ENCODE data around the gene FSTL5.

Gene FSTL5

GRCh38 chr4:161505141-161505540, 658.7 kb downstream of the FSTL5 start:
- no peak for DNase-seq
- no peak overlapping the region for H3K4me2 ChIP-seq (ENCODE audit: low read depth, low read length)
- H3K9ac ChIP-seq (ENCODE audit: low read length), result no peak overlapping the region
- TF ChIP-seq EZH2phosphoT487 (IDR thresholded peaks at IDR 0.05; ENCODE audit: low read length), result no peak
- TF ChIP-seq EZH2 (optimal IDR thresholded peaks at IDR 0.05; ENCODE audit: low read depth, low read length), result no peak
- TF ChIP-seq CTCF (IDR thresholded peaks at IDR 0.05; ENCODE audit: low read length), result no peak
- no peak overlapping the region for H3K27ac ChIP-seq (ENCODE audit: low read length)
- no peaks in the 10 kb centered on the region for H3K9me2 ChIP-seq (replicated peaks; ENCODE audit: insufficient read depth, low read length)
- no peaks in the 10 kb centered on the region for H3K36me3 ChIP-seq (replicated peaks; ENCODE audit: insufficient read depth, low read length)
- H3K79me2 ChIP-seq (ENCODE audit: low read length), result no peaks in the 10 kb centered on the region
- no peaks in the 10 kb centered on the region for H3K27me3 ChIP-seq (replicated peaks; ENCODE audit: insufficient read depth, low read length)
- no peaks in the 10 kb centered on the region for H3F3A ChIP-seq (ENCODE audit: insufficient read depth, low read length)
- H3K4me3 ChIP-seq (ENCODE audit: low read length), result no peak overlapping the region
- no peaks in the 10 kb centered on the region for H3K4me1 ChIP-seq (ENCODE audit: low read length)
- H4K20me1 ChIP-seq (ENCODE audit: insufficient read depth, low read length), result no peaks in the 10 kb centered on the region
- H2AFZ ChIP-seq (ENCODE audit: low read length), result no peak overlapping the region
- no peaks in the 10 kb centered on the region for H3K9me3 ChIP-seq (replicated peaks; ENCODE audit: insufficient read depth, low read length)

GRCh38 chr4:161498155-161498554, 665.6 kb downstream of the FSTL5 start:
- no peak overlapping the region for H2AFZ ChIP-seq (ENCODE audit: low read length)

GRCh38 chr4:161486461-161486860, 677.3 kb downstream of the FSTL5 start:
- no peak for DNase-seq
- H3F3A ChIP-seq (ENCODE audit: insufficient read depth, low read length), result no peaks in the 10 kb centered on the region
- no peaks in the 10 kb centered on the region for H3K27me3 ChIP-seq (replicated peaks; ENCODE audit: insufficient read depth, low read length)
- no peaks in the 10 kb centered on the region for H3K9me3 ChIP-seq (replicated peaks; ENCODE audit: insufficient read depth, low read length)
- no peaks in the 10 kb centered on the region for H3K36me3 ChIP-seq (replicated peaks; ENCODE audit: insufficient read depth, low read length)
- TF ChIP-seq EZH2phosphoT487 (IDR thresholded peaks at IDR 0.05; ENCODE audit: low read length) (no peak), CTCF (IDR thresholded peaks at IDR 0.05; ENCODE audit: low read length) (no peak), EZH2 (optimal IDR thresholded peaks at IDR 0.05; ENCODE audit: low read depth, low read length) (no peak)
- H2AFZ ChIP-seq (ENCODE audit: low read length), result no peak overlapping the region
- no peak overlapping the region for H3K27ac ChIP-seq (ENCODE audit: low read length)
- H3K79me2 ChIP-seq (ENCODE audit: low read length), result no peaks in the 10 kb centered on the region
- no peak overlapping the region for H3K9ac ChIP-seq (ENCODE audit: low read length)
- H3K9me2 ChIP-seq (replicated peaks; ENCODE audit: insufficient read depth, low read length), result no peaks in the 10 kb centered on the region
- no peak overlapping the region for H3K4me2 ChIP-seq (ENCODE audit: low read depth, low read length)
- no peak overlapping the region for H3K4me3 ChIP-seq (ENCODE audit: low read length)
- no peaks in the 10 kb centered on the region for H3K4me1 ChIP-seq (ENCODE audit: low read length)
- no peaks in the 10 kb centered on the region for H4K20me1 ChIP-seq (ENCODE audit: insufficient read depth, low read length)

More at GRCh38 chr4:161498155-161498554, 665.6 kb downstream of the FSTL5 start:
- H3K9me2 ChIP-seq (replicated peaks; ENCODE audit: insufficient read depth, low read length), result no peaks in the 10 kb centered on the region
- H3K9ac ChIP-seq (ENCODE audit: low read length), result no peak overlapping the region
- H3K27ac ChIP-seq (ENCODE audit: low read length), result no peak overlapping the region
- no peak for DNase-seq
- no peaks in the 10 kb centered on the region for H3F3A ChIP-seq (ENCODE audit: insufficient read depth, low read length)
- H3K27me3 ChIP-seq (replicated peaks; ENCODE audit: insufficient read depth, low read length), result no peaks in the 10 kb centered on the region
- H3K4me3 ChIP-seq (ENCODE audit: low read length), result no peak overlapping the region
- TF ChIP-seq CTCF (IDR thresholded peaks at IDR 0.05; ENCODE audit: low read length) (no peak), EZH2 (optimal IDR thresholded peaks at IDR 0.05; ENCODE audit: low read depth, low read length) (no peak), EZH2phosphoT487 (IDR thresholded peaks at IDR 0.05; ENCODE audit: low read length) (no peak)
- H3K4me2 ChIP-seq (ENCODE audit: low read depth, low read length), result no peak overlapping the region
- no peaks in the 10 kb centered on the region for H3K36me3 ChIP-seq (replicated peaks; ENCODE audit: insufficient read depth, low read length)
- H3K9me3 ChIP-seq (replicated peaks; ENCODE audit: insufficient read depth, low read length), result no peaks in the 10 kb centered on the region
- H3K4me1 ChIP-seq (ENCODE audit: low read length), result no peaks in the 10 kb centered on the region
- H3K79me2 ChIP-seq (ENCODE audit: low read length), result no peaks in the 10 kb centered on the region
- no peaks in the 10 kb centered on the region for H4K20me1 ChIP-seq (ENCODE audit: insufficient read depth, low read length)
